WTC11 (cell line): ENCODE data around the gene OAS2. TPM values are rescaled to one million over a fixed set of nuclear protein-coding genes. Genes with fewer than 3 reads are reported as not detected.
A peak's percentile ranks its signal among the peaks of the same experiment; 100 is the strongest.

Experiments
- ATAC-seq: fragments of 200-7000 bp; cut with Tn5 transposase; 2 replicates; pipeline ENCODE4 v1.10.0; 2021; ENCODE audit warnings: mild to moderate bottlenecking, moderate library complexity
- CTCF ChIA-PET: fragments of 300-600 bp; sonication (Branson Sonifier 250); formaldehyde crosslinking; loops from one replicate; lab custom pipeline; 2021; ENCODE audit warnings: antibody characterized with exemption; lab: Charles Lee
- POLR2A ChIA-PET: fragments of 350-600 bp; sonication (Branson Sonifier 250); formaldehyde crosslinking; loops from one replicate; lab custom pipeline; 2021; ENCODE audit warnings: antibody characterized with exemption; lab: Charles Lee
- DNase-seq: peaks from one replicate; pipeline ENCODE4 v3.0.0; 2021; ENCODE audit warnings: low spot score
- H3K27ac Mint-ChIP-seq: 2 replicates; pipeline ENCODE4 v1.8.0; 2021; ENCODE audit warnings: mixed read lengths
- H3K27me3 Mint-ChIP-seq: 2 replicates; pipeline ENCODE4 v1.8.0; 2021; ENCODE audit warnings: low read depth, mild to moderate bottlenecking, moderate library complexity, mixed read lengths
- H3K36me3 Mint-ChIP-seq: 2 replicates; pipeline ENCODE4 v1.8.0; 2021; ENCODE audit warnings: mixed read lengths
- H3K4me1 Mint-ChIP-seq: 2 replicates; pipeline ENCODE4 v1.8.0; 2022; ENCODE audit warnings: mixed read lengths
- H3K4me3 Mint-ChIP-seq: 2 replicates; pipeline ENCODE4 v1.8.0; 2021; ENCODE audit warnings: mild to moderate bottlenecking, moderate library complexity, mixed read lengths
- H3K9me3 Mint-ChIP-seq: 2 replicates; pipeline ENCODE4 v1.8.0; 2021; ENCODE audit warnings: mixed read lengths
- ATF3 ChIP-seq: sonication (generic); formaldehyde crosslinking; conservative IDR thresholded peaks from 2 replicates; pipeline ENCODE4 v1.8.1; 2022; ENCODE audit warnings: mild to moderate bottlenecking, missing genetic modification reagents
- CDX4 ChIP-seq: fragments of 250-450 bp; sonication (Bioruptor Pico); IDR thresholded peaks from 2 replicates; pipeline ENCODE4 v1.9.0; 2021; ENCODE audit warnings: moderate library complexity, mild to moderate bottlenecking, inconsistent platforms, borderline replicate concordance
- CREB1 ChIP-seq: sonication (generic); formaldehyde crosslinking; IDR thresholded peaks from 2 replicates; pipeline ENCODE4 v1.8.0; 2023; ENCODE audit warnings: mild to moderate bottlenecking, missing genetic modification reagents
- CREM ChIP-seq: sonication (generic); formaldehyde crosslinking; IDR thresholded peaks from 2 replicates; pipeline ENCODE4 v1.8.1; 2022; ENCODE audit warnings: mild to moderate bottlenecking, missing genetic modification reagents, moderate library complexity
- FOXP1 ChIP-seq: sonication (generic); formaldehyde crosslinking; IDR thresholded peaks from 2 replicates; pipeline ENCODE4 v1.8.0; 2022; ENCODE audit warnings: missing genetic modification reagents, mild to moderate bottlenecking, moderate library complexity, borderline replicate concordance
- GRHL2 ChIP-seq: fragments of 250-450 bp; sonication (Bioruptor Pico); IDR thresholded peaks from 2 replicates; pipeline ENCODE4 v1.8.0; 2022; ENCODE audit warnings: mild to moderate bottlenecking, moderate library complexity; ENCODE audit not compliant: insufficient replicate concordance, severe bottlenecking
- HMGA2 ChIP-seq: fragments of 250-450 bp; sonication (Bioruptor Pico); IDR thresholded peaks from 2 replicates; pipeline ENCODE4 v1.4.0; 2021; ENCODE audit warnings: mild to moderate bottlenecking, moderate library complexity
- JAZF1 ChIP-seq: fragments of 250-450 bp; sonication (Bioruptor Pico); IDR thresholded peaks from 2 replicates; pipeline ENCODE4 v1.9.0; 2021; ENCODE audit warnings: moderate library complexity, mild to moderate bottlenecking, inconsistent platforms
- JUN ChIP-seq: sonication (generic); formaldehyde crosslinking; IDR thresholded peaks from 2 replicates; pipeline ENCODE4 v1.8.0; 2023; ENCODE audit warnings: mild to moderate bottlenecking, missing genetic modification reagents
- PREB ChIP-seq: sonication (generic); formaldehyde crosslinking; IDR thresholded peaks from 2 replicates; pipeline ENCODE4 v1.8.1; 2022; ENCODE audit warnings: mild to moderate bottlenecking, missing genetic modification reagents, moderate library complexity, borderline replicate concordance
- ZBTB21 ChIP-seq: sonication (generic); formaldehyde crosslinking; IDR thresholded peaks from 2 replicates; pipeline ENCODE4 v1.8.1; 2023; ENCODE audit warnings: mild to moderate bottlenecking, missing genetic modification reagents, borderline replicate concordance
- ZBTB43 ChIP-seq: sonication (generic); formaldehyde crosslinking; IDR thresholded peaks from 2 replicates; pipeline ENCODE4 v1.8.1; 2023; ENCODE audit warnings: mild to moderate bottlenecking, missing genetic modification reagents
- ZMAT4 ChIP-seq: fragments of 250-450 bp; sonication (Bioruptor Pico); IDR thresholded peaks from 2 replicates; pipeline ENCODE4 v1.9.0; 2021; ENCODE audit warnings: mild to moderate bottlenecking
- ZNF219 ChIP-seq: sonication (generic); formaldehyde crosslinking; IDR thresholded peaks from 2 replicates; pipeline ENCODE4 v1.8.0; 2023; ENCODE audit warnings: missing genetic modification reagents, mild to moderate bottlenecking, borderline replicate concordance
- ZNF232 ChIP-seq: sonication (generic); formaldehyde crosslinking; IDR thresholded peaks from 2 replicates; pipeline ENCODE4 v1.8.0; 2022; ENCODE audit warnings: mild to moderate bottlenecking, missing genetic modification reagents
- ZNF425 ChIP-seq: fragments of 250-450 bp; sonication (Bioruptor Pico); conservative IDR thresholded peaks from 2 replicates; pipeline ENCODE4 v1.9.0; 2021; ENCODE audit warnings: mild to moderate bottlenecking
- ZNF512 ChIP-seq: sonication (generic); formaldehyde crosslinking; IDR thresholded peaks from 2 replicates; pipeline ENCODE4 v1.8.1; 2022; ENCODE audit warnings: missing genetic modification reagents, borderline replicate concordance
- total RNA-seq: library from RNA; stranded (reverse); gene quantifications from 3 replicates; pipeline ENCODE4 v1.2.3, GENCODE V29; 2021

Gene OAS2
- total RNA-seq, 1 experiment from 2014 or later, result 0.28 TPM

GRCh38 chr12:113054948-113055486 is 76.7 kb downstream of the OAS2 start (continued):
- TF ChIP-seq ZNF425 (CRISPR knock-in tag), result no peak

GRCh38 chr12:113055594-113056380 is 77.5 kb downstream of the OAS2 start:
- peak overlapping the region; percentile 64 for H3K4me3 Mint-ChIP-seq
- ATAC-seq (no peak), DNase-seq (no peak)
- peaks cover 48% of the 10 kb centered on the region for H3K27me3 Mint-ChIP-seq
- no peaks in the 10 kb centered on the region for H3K36me3 Mint-ChIP-seq
- H3K4me1 Mint-ChIP-seq, result 0 out of 2 replicates have a peak, but pooled peaks cover 2% of the 10 kb centered on the region
- ChIA-PET CTCF (interaction anchor here (0.8 to 0.9 kb wide), 2 partner anchors 63 to 99 kb away, joined by 4 to 5 read pairs; no protein-coding TSS in a partner anchor), POLR2A (no interaction called here)
- no peak for TF ChIP-seq CREM
- no peak for TF ChIP-seq ZNF219 (CRISPR knock-in tag)
- TF ChIP-seq FOXP1 (CRISPR knock-in tag), result no peak
- TF ChIP-seq ZBTB43, result no peak
- TF ChIP-seq HMGA2 (CRISPR knock-in tag), result no peak
- TF ChIP-seq ZNF232 (CRISPR knock-in tag), result no peak
- no peak for TF ChIP-seq JUN (CRISPR knock-in tag)
- TF ChIP-seq GRHL2 (CRISPR knock-in tag), result no peak
- TF ChIP-seq ZNF512 (CRISPR knock-in tag), result no peak
- TF ChIP-seq ZMAT4 (CRISPR knock-in tag), result no peak
- TF ChIP-seq CDX4 (CRISPR knock-in tag), result no peak
- no peak for TF ChIP-seq ZNF425 (CRISPR knock-in tag)
- no peak for TF ChIP-seq PREB (CRISPR knock-in tag)
- TF ChIP-seq CREB1 (CRISPR knock-in tag), result no peak
- TF ChIP-seq ATF3 (CRISPR knock-in tag), result no peak
- no peak for TF ChIP-seq JAZF1 (CRISPR knock-in tag)
- no peak for TF ChIP-seq ZBTB21 (CRISPR knock-in tag)
- H3K9me3 Mint-ChIP-seq, result no peaks in the 10 kb centered on the region
- no peak overlapping the region for H3K27ac Mint-ChIP-seq
